NCI-H146 (cell line): ENCODE measurements around the gene SHMT1.
"Not testable (repeated sequence)": the region's sequence is repeated elsewhere in the genome, so short reads cannot be mapped to it uniquely, and the experiment has no call there.

Experiments
- DNase-seq: peaks from one replicate; lab custom pipeline; 2025; lab: John Stamatoyannopoulos, UW

SHMT1 gene

GRCh38 chr17:18363101-18364049, at the start of gene SHMT1:
Gene SHMT1, minus strand, starts transcription at chr17:18363550. Its CDS starts 7,569 bp downstream, at chr17:18355981.
- DNase-seq: peak; percentile 94

GRCh38 chr17:18412001-18412538, 48.7 kb upstream of the SHMT1 start:
- not testable (repeated sequence) for DNase-seq

- peak; percentile 24 for DNase-seq
Observed at GRCh38 chr17:18411377-18411864, 48.1 kb upstream of the SHMT1 start.

- DNase-seq: peak; percentile 40
Observed at GRCh38 chr17:18410736-18411135, 47.4 kb upstream of the SHMT1 start.

GRCh38 chr17:18409321-18409720, 46.0 kb upstream of the SHMT1 start:
- peak; percentile 54 for DNase-seq

- DNase-seq: peak; percentile 44
Observed at GRCh38 chr17:18408906-18409305, 45.6 kb upstream of the SHMT1 start.

- not testable (repeated sequence) for DNase-seq
Observed at GRCh38 chr17:18403604-18404003, 40.3 kb upstream of the SHMT1 start.

GRCh38 chr17:18403166-18403565, 39.8 kb upstream of the SHMT1 start:
- DNase-seq: not testable (repeated sequence)

GRCh38 chr17:18401872-18402590, 38.7 kb upstream of the SHMT1 start:
- not testable (repeated sequence) for DNase-seq

- not testable (repeated sequence) for DNase-seq
Observed at GRCh38 chr17:18388728-18389127, 25.4 kb upstream of the SHMT1 start.

- DNase-seq: not testable (repeated sequence)
Observed at GRCh38 chr17:18388266-18388665, 24.9 kb upstream of the SHMT1 start.

GRCh38 chr17:18387583-18387982, 24.2 kb upstream of the SHMT1 start:
- DNase-seq: not testable (repeated sequence)

- not testable (repeated sequence) for DNase-seq
Observed at GRCh38 chr17:18384271-18384670, 20.9 kb upstream of the SHMT1 start.

- peak; percentile 80 for DNase-seq
Observed at GRCh38 chr17:18383079-18383481, 19.7 kb upstream of the SHMT1 start.

- DNase-seq: no peak
Observed at GRCh38 chr17:18382441-18383078, 19.2 kb upstream of the SHMT1 start.

- DNase-seq: no peak
Observed at GRCh38 chr17:18381953-18382245, 18.5 kb upstream of the SHMT1 start.

- no peak for DNase-seq
Observed at GRCh38 chr17:18381158-18381952, 18.0 kb upstream of the SHMT1 start.

- DNase-seq: no peak
Observed at GRCh38 chr17:18380471-18381157, 17.3 kb upstream of the SHMT1 start.

- no peak for DNase-seq
Observed at GRCh38 chr17:18379246-18380146, 16.1 kb upstream of the SHMT1 start.

GRCh38 chr17:18378614-18379013, 15.3 kb upstream of the SHMT1 start:
- not testable (repeated sequence) for DNase-seq
